ENCODE measurements around the gene CARD16. TPM values are rescaled to one million over a fixed set of nuclear protein-coding genes. Genes with fewer than 3 reads are reported as not detected.
"Not testable (repeated sequence)": the region's sequence is repeated elsewhere in the genome, so short reads cannot be mapped to it uniquely, and the experiment has no call there.

The CARD16 gene
- total RNA-seq, 1 donor from 2014 or later: 15.5 TPM

- no peak for TF ChIP-seq CTCF (IDR thresholded peaks at IDR 0.05)
- H3K36me3 ChIP-seq: no peaks in the 10 kb centered on the region
- H3K9me3 ChIP-seq: no peaks in the 10 kb centered on the region
- intact Hi-C loops (cut with DNase I): no loop called here
- no peaks in the 10 kb centered on the region for H3K4me1 ChIP-seq
- no peak overlapping the region for H3K27ac ChIP-seq
- no peak overlapping the region for H3K4me3 ChIP-seq
- DNase-seq (ENCODE audit: low spot score in 2 of 2): no peak
- H3K27me3 ChIP-seq: no peaks in the 10 kb centered on the region
Measured at GRCh38 chr11:105074166-105074530, 29.0 kb upstream of the CARD16 start.

- intact Hi-C loops (cut with DNase I): no loop called here
- no peaks in the 10 kb centered on the region for H3K4me1 ChIP-seq
- no peak for TF ChIP-seq CTCF (IDR thresholded peaks at IDR 0.05)
- no peak overlapping the region for H3K4me3 ChIP-seq
- H3K27ac ChIP-seq: no peak overlapping the region
- H3K36me3 ChIP-seq: no peaks in the 10 kb centered on the region
- no peak for DNase-seq (ENCODE audit: low spot score in 2 of 2)
- H3K9me3 ChIP-seq: no peaks in the 10 kb centered on the region
- no peaks in the 10 kb centered on the region for H3K27me3 ChIP-seq
Measured at GRCh38 chr11:105073456-105074165, 28.5 kb upstream of the CARD16 start.

GRCh38 chr11:105072080-105072479 lies 26.9 kb upstream of the CARD16 start:
- H3K9me3 ChIP-seq; DNase-seq (ENCODE audit: low spot score in 2 of 2); H3K27ac ChIP-seq; H3K4me1 ChIP-seq; H3K4me3 ChIP-seq; H3K27me3 ChIP-seq; intact Hi-C loops (cut with DNase I); H3K36me3 ChIP-seq: not testable (repeated sequence)

- H3K9me3 ChIP-seq: no peaks in the 10 kb centered on the region
- no peaks in the 10 kb centered on the region for H3K36me3 ChIP-seq
- intact Hi-C loops (cut with DNase I): no loop called here
- H3K27me3 ChIP-seq: no peaks in the 10 kb centered on the region
- H3K4me1 ChIP-seq: no peaks in the 10 kb centered on the region
- H3K27ac ChIP-seq: no peak overlapping the region
- H3K4me3 ChIP-seq: no peak overlapping the region
- TF ChIP-seq CTCF (IDR thresholded peaks at IDR 0.05): no peak
- DNase-seq (ENCODE audit: low spot score in 2 of 2): no peak
Measured at GRCh38 chr11:105071089-105071732, 26.1 kb upstream of the CARD16 start.

GRCh38 chr11:105070306-105070705 lies 25.2 kb upstream of the CARD16 start:
- Histone ChIP-seq H3K36me3 (no peaks in the 10 kb centered on the region), H3K27me3 (no peaks in the 10 kb centered on the region), H3K4me1 (no peaks in the 10 kb centered on the region), H3K9me3 (no peaks in the 10 kb centered on the region), H3K4me3 (no peak overlapping the region), H3K27ac (no peak overlapping the region)
- no peak for DNase-seq (ENCODE audit: low spot score in 2 of 2)
- intact Hi-C loops (cut with DNase I): no loop called here
- TF ChIP-seq CTCF (IDR thresholded peaks at IDR 0.05): no peak

- H3K9me3 ChIP-seq; intact Hi-C loops (cut with DNase I); H3K4me1 ChIP-seq; H3K27ac ChIP-seq; DNase-seq (ENCODE audit: low spot score in 2 of 2); H3K4me3 ChIP-seq; H3K36me3 ChIP-seq; H3K27me3 ChIP-seq: not testable (repeated sequence)
Measured at GRCh38 chr11:105069749-105070148, 24.6 kb upstream of the CARD16 start.

GRCh38 chr11:105063245-105063941 lies 18.3 kb upstream of the CARD16 start:
- H3K27ac ChIP-seq; H3K36me3 ChIP-seq; DNase-seq (ENCODE audit: low spot score in 2 of 2); H3K9me3 ChIP-seq; H3K4me1 ChIP-seq; H3K27me3 ChIP-seq; H3K4me3 ChIP-seq; intact Hi-C loops (cut with DNase I): not testable (repeated sequence)

All from ascending aorta (tissue), 2 donors.